GM21381 (cell line): ENCODE results near the gene DNLZ.

Experiments used
- ATAC-seq: cut with Tn5 transposase; IDR thresholded peaks from one replicate; pipeline ENCODE4 v1.9.1; 2021; ENCODE audit warnings: mild to moderate bottlenecking, moderate library complexity; ENCODE audit not compliant: unreplicated experiment

Gene DNLZ

DNA sequence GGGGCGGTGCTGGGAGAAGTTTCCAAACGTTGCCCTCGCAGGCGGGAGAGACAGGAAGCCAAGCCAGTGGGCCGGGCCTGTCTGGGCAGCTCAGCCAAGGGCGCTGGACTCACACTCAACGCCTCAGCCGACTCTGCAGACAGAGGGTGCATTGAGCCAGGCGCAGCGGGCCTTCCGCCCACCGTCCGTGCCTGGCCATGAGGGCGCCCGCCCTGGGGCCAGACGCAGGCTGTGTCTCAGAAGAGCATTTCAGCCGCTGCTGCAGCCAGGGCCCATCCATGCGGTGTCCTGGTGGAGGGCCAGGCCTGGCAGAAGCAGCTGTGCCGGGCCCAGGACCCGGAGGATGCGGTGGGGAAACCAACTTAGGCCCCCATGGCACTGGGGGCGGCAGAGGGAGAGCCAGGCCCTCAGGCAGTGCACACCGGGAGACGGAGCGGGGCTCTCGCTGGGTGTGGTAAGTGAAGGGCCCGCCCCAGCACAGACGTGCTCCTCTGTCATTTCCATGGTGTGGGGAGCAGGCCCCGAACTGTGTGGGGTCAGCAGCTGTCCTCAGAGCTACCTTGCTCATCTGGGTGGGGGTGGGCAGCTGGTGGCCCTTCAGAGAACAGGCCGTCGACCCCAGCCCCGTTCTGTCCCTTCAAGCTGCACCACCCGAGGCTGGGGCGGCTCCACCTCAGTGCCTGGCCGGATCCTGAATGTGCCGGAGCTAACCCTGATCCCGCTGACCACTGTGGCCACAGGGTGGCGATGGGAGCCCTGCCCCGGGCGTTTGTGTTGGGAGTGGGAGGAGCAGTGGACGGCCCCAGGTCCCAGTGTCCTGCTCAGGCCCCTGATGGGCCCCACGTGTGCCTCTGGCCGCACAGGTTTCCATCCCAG lies 18.0 kb downstream of the DNLZ start:
- no peak for ATAC-seq

DNA sequence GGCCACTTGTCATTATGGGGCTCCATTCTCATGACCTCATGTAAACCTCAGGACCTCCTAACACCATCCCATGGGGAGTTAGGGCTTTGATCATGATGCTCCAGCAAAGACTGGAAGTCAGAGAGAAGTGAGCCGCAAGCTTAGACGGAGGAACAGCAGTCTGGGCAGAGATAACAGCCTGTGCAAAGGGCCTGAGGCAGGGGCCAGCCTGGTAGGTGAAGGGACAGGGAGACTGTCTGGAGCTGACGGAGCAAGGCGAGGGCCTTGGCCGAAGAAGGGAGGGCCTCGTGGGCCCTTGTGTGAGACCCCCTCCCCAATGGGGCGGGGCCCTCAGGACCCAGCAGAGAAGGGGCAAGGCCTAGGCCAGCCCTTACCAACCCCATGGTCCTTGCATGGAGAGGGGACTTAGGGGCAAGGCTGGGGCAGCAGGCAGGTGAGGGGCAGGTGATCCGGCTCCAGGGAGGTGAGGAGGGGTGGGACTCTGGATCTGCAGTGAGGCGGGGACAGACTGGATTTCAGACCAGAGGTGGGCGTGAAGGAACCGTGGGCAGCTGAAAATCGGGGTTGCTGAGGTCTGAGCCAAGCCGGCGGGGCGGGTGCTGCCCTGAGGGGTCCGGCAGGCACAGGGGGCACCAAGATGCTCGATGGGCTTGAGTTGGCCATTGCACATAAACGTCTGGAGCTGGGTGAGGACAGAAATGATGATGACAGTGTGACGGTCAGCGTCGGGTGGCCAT lies 18.8 kb downstream of the DNLZ start:
- ATAC-seq: no peak

DNA sequence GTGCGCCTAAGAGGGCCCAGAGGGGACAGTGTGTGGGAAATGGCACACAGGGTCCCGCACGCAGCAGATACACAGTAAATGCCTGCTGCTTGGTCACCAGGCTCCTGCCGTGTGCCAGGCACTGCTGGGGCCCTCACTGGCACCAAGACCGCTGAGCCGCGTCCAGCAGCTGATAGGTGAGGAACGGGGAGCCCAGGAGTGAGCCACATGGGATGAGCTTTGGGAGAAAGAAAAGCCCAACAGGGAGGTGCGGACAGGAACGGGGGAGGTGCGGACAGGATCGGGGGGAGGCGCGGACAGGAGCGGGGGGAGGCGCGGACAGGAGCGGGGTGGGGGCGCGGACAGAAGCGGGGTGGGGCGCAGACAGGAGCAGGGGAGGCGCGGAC lies 19.7 kb downstream of the DNLZ start:
- no peak for ATAC-seq

DNA sequence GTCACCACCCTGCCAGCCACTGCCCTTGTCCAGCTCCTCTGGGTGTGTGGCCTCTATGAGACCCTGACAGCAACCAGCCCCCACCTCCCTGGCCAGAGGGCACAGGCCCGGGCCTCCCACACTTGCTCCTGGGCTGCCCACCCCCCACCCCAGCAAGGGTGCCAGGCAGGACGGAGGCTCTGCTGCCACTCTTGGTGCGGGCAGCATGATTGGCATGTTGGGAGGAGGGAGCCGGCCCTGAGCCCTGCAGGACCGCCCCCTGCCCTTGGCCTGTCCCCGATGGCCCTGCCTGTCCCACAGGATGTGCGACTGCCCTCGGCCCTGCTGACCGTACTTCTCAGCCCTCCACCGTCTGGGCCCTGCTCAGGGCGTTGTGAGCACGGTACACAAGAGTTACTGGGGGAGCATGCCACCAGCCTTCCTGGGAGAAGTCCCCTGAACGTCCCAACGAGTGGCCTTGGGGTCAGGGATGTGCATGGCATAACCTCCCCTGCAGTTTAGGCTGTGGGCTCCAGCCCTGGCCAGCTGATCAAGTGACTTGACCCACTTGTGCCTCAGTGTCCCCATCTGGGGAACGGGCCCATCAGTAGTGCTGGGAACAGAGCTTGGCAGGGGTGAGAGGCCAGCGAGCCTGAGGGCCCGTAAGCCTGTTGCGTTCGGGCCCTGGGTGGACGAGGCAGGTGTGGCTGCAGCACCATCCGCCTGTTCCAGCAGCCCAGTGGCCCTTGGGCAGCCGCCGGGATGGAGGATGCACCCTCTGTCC lies 20.2 kb downstream of the DNLZ start:
- ATAC-seq: no peak

DNA sequence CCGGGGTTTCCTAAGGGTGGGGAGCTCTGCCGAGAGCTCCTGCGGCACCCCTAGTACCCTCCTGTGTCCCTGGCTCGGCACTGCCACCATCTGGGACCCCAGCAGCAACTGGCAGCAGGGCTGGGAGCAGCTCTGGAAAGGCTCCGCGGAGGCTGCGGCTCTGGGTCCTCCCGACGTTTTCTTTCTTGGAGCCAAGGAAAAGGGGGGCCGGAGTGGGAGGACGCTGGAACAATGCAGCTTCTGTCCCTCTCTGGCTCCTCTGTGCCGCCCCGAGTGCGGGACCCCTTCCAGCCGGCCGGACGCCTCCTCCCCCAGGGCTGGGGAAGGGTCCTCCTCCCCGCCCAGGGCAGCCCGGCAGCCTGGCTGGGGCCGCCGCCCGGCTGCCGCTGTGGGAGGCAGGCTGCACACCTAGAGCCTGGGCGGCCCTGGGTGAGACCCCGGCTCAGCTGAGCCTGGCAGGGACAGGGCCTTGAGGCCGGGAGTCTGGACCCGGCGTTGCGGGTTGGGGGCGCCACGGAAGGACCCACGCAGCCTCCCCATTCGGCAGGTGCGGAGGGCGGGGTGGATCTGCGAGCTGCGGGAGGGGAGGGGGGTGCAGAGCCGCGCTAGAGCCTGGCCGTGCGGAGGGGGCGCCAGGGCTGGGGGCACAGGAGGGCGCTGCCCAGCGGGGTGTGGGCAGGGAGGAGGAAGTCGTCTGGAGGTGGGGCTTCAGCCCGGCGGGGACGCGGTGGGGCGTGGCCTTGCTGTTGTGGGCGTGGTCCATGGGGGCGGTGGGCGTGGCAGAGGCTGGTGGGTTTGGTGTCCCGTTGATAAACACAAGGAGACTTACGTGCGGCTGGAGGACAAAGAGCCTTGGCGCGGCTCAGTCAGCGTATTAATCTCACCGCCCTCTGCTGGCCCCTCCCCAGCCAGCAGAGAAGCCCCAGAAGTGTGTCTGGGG lies 21.1 kb downstream of the DNLZ start:
- ATAC-seq: no peak

DNA sequence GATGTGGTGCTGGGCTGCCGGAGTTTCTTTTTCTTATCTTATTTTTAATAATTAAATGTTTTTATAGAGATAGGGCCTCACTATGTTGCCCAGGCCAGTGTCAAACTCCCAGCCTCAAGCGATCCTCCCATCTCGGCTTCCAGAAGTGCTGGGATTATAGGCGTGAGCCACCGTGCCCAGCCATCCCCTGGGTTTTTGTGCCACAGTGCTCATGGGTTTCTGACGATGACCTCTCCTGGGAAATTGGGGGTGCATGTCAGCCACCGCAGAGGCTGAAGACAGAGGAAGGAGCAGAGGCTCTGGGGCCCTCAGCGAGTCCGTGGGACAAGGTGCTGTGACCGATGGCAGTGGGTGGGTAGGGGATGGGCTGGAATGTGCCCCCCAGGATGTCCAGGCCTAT lies 21.8 kb downstream of the DNLZ start:
- ATAC-seq: no peak

DNA sequence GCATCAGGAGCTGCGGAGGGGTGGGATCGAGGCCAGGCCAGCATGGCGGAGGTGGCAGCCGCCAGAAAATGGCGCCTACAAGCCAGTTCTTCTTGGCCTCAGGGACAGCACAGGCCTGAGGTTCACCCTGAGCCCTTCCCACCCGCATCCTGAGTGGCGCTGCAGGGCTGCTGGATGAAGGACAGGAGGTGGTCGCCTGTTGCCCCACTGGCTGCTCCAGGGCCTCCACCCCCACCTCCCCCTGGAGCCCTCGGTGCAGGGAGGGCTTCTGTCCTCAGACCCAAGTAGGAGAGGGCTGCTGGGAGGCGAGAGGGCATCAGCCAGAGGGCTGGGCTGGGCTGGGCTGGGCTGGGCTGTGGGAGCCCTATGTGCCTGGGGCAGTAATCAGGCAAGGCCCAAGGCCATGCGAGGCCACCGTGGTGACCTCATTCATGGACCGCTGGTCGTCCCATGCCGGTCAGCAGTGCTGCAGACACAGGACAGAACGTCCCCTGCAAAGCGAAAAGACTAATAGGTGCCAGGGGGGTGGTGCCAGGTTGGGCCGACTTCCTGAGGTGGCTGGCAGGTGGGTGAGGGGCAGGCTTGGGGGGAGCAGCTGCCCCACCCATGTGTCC lies 22.4 kb downstream of the DNLZ start:
- ATAC-seq: no peak

DNA sequence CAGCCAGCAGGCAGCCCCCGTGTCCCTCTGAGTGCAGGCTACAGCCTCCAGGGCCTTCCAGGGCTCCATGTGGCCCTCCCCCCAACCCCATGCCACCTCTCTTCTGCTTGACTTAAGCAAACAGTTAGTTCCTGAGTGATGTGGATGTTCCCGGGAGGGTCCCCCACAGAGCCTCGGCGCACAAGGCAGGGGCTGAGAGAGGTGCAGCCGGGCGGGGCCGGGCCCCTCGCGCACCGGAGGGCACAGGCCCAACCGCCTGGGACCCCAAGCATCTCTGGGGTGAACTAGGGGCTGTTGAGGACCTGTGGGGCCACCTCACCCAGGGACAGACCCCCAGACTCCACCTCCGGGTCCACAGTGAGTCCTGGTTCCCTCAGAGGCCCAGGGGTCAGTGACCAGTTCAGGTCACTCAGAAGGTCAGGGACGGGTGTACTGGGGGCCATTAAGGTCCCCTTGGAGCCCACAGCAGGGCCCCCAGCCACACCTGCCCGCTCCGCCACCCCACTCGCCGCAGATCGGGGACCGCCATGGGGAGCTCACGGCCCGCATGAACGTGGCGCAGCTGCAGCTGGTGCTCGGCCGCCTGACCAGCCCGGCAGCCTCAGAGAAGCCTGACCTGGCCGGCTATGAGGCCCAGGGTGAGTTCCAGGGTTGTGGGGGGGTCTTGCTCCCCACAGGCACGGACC lies 23.0 kb downstream of the DNLZ start:
- ATAC-seq: no peak

DNA sequence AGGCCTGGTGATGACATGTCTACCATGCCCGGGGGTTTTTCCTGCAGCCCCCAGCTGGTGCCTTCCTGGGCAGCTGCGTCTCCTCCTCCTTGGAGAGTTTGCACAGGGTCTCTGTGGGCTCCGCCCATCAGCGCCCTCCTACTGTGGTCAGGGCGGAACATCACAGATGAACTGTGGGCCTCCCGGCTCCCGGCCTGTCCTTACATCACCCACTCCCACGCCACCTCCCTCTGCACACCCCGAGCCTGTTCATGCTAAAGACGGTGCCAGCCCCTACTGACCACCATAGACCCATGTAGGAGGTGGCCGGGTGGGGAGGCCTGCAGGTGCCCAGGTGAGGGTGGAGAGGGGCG lies 23.6 kb downstream of the DNLZ start:
- ATAC-seq: no peak

DNA sequence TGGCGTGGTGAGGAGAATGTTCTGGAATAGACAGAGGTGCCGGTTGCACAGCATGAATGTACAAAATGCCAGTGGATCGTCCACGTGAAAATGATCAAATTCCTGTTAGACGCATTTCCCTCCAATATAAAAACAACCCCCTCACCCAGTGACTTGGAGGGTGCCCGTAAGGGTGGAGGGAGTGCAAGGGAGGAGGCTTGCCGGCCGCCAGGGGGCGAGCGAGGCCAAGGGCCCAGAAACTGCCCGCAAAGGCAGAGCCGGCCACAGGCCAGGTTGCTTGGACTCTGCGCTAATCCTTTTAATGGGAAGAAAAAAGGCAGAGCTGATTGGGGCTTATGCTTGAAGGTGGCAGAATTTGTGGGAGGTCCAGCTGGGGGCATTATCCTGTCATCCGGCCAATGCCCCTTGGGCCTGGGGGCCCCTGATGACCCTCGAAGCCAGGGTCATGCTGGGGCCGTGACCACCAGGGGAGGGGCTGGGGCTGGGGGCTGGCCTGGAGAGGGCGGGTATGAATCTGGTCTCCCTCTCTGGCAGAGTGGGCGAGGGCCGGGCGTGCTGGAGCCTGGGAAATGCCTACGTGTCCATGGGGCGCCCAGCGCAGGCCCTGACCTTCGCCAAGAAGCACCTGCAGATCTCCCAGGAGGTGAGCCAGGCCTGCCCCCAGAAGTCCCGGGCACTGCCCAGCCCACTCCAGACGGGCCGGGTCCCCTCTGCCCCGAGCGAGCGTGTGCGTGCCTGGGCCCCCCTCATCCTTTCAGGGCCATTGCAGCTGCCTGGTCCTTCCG lies 24.2 kb downstream of the DNLZ start:
- ATAC-seq: no peak

DNA sequence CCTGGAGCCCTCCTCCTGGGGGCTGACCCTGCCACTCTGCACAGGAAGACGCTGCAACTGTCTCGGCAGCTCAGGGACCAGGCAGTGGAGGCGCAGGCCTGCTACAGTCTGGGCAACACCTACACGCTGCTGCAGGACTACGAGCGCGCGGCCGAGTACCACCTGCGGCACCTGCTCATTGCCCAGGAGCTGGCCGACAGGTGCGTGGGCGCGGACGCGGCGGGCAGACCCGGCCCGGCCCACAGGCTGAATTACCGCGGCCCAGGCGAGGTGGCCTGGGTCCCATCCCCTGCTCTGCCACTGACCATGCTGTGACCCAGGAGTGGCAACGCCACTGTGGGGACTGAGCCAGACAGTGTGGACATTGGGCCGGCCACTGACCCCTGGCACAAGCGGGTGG lies 25.0 kb downstream of the DNLZ start:
- ATAC-seq: no peak

DNA sequence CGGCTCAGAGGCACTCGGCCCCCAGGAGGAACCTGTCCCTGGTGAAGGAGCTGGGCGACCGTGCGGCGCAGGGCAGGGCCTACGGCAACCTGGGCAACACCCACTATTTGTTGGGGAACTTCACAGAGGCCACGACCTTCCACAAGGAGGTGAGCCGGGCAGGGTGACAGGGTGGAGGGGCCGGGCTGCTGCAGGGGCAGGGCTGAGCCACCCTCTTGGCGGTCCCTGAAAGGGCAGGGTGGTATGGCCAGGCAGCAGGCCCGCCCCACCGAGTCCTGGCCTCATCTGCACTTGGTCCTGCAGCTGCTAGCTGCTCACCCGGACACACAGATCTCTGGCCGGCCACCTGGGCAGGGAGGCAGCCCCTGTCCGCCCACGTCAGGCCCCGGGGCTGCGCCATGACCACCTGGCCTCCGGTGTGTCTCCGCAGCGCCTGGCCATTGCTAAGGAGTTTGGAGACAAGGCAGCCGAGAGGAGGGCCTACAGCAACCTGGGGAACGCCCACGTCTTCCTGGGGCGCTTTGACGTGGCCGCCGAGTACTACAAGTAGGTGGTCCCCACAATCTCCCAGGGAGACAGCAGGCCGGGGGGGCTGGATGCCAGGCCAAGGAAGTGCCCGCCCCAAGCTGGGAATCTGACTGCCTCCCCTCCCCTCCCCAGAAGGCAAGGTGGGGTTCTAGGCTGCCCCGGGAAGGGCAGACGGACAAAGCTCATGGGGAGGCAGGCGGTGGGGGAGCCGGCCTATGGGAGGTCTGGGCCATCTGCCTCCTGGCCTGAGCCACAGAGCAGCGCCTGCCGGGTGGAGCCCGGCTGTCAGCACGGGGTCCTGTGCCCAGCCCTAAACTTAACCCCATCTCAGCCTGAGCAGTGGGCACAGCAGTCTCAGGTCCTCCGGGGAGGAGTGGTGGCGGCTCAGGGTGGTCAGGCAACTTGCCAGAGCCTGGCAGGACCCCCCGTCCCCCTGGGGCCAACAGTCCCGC lies 25.8 kb downstream of the DNLZ start:
- no peak for ATAC-seq

DNA sequence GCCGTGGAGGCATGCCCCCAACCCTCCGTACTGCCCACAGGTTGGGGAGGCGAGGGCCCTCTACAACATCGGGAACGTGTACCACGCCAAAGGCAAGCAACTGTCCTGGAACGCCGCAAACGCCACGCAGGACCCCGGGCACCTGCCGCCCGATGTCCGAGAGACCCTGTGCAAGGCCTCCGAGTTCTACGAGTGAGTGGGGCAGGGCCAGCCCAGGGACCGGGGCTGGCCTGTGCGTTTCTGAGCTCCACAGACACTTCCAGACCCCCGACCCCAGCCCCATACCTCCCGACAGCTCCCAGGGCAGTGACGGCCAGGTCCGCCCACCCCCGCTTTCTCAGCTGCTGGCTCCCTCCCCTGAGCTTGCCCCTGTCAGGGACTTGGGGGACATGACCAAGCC lies 26.7 kb downstream of the DNLZ start:
- no peak for ATAC-seq

DNA sequence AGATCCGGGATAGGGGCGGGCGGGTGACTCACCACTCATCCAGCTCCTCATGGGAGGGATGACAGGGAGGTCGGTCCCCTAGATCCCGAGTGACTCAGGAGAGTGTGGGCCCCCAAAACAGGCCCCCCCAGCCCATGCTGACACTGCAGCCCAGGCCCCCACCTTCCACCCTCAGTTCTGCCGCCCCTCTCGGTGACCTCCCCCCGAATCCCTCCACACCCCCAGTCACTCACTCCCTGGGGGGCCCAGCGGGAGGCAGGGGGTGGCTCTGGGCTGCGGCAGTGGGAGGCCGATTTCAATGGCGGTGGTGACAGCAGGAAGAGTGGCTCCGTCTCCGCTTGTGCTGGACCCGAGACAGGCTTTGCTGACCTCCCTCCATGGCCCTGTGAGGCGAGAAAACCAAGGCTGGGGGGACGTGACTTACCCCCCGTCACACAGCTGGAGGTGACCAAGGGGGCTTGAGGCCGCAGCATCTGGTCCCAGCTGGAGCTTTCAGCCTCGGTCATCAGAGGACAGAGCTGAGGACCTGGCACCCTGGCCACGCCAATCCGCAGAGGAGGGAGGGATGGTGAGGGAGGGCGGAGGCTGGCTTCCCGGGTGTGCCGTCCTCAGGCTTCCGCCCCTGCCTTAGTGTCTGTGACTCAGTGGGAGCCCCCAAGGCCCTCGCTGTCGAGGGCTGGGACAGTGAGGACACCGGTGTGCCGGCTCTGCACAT lies 27.2 kb downstream of the DNLZ start:
- no peak for ATAC-seq

DNA sequence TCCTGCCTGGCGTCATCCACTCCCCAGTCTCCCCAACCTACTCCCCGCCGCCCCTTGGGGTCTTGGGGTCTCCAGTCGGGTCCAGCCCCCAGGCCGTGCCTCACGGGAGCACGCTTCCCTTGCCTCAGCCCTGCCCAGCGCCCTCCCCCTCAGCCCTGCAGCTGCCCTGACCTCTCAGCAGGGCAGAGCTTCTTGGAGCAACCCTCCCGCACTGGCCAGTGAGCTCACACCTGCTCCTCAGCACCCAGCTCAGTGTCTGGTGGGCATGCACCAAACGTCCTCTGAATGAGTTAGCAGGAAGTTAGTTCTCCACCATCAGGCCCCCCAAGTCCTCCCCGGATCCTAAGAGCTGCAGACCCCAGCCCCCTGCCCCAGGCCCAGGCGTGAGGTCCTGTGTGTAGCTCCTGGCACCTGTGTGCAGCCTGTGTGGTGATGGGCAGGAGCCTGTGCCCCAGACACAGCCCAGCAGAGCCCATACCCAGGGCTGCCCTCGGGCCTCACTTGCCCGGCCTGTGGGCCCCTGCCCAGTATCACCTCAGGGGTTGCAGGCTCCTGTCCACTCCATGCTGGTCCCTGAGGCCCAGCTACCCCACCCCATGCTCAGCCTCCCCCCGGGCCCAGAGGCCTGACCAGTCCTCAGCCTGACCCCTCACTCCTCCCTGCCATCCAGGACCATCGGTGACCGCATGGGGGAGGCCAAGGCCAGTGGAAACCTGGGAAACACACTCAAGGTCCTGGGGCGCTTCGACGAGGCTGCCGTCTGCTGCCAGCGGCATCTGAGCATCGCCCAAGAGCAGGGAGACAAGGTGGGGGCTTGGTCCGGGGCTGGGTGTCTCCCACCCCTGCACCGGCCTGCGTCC lies 28.0 kb downstream of the DNLZ start:
- ATAC-seq: no peak

DNA sequence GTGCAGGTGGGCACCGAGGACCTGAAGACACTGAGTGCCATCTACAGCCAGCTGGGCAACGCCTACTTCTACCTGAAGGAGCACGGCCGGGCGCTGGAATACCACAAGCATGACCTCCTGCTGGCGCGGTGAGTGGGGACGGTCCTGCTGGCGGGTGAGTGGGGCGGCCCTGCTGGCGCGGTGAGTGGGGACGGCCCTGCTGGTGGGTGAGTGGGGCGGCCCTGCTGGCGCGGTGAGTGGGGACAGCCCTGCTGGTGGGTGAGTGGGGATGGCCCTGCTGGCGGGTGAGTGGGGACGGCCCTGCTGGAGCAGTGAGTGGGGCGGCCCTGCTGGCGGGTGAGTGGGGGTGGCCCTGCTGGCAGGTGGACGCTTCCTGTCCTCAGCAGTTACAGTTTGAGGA lies 29.0 kb downstream of the DNLZ start:
- ATAC-seq: no peak
